NCI-H460 (cell line): ENCODE data around the gene MAP4K4. TPM values are rescaled to one million over a fixed set of nuclear protein-coding genes. Genes with fewer than 3 reads are reported as not detected.

Experiments
- DNase-seq: peaks from one replicate; pipeline ENCODE4 v3.0.0-alpha.2; 2016; ENCODE audit warnings: low read depth; ENCODE audit errors: extremely low read depth
- total RNA-seq: library from RNA; depleted of rRNA; stranded (reverse); fragments of >200 nt; shearing (Covaris generic); gene quantifications from 2 replicates; pipeline ENCODE4 v1.2.3, GENCODE V29; 2014

Gene MAP4K4
- total RNA-seq, 1 experiment from 2014 or later = 40.2 TPM

DNA sequence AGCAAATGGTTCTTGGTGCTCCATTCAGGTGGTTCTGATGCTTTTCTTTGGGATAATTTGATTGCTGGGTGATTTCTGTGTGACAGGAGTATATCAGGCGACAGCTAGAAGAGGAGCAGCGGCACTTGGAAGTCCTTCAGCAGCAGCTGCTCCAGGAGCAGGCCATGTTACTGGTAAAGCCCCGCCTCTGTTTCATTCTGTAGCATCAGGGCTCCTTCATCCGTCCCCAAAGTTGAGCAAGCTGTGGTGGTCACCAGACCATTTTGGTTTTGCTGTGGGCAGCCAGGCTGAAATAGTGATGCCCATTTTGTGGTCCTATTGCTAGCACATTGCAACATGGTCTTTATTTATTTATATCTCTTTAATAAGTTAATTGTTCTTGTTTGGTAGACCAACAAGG lies 161.4 kb downstream of the MAP4K4 start:
- DNase-seq = no peak

DNA sequence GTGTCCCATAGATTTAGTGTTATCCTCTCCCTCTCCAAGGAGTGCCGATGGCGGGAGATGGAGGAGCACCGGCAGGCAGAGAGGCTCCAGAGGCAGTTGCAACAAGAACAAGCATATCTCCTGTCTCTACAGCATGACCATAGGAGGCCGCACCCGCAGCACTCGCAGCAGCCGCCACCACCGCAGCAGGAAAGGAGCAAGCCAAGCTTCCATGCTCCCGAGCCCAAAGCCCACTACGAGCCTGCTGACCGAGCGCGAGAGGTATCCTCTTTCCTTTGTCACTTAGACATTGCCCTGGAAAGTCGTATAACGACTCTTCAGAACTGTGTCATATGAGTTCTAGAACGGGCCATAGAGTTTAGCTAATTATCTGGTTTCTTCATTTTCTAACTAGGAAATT lies 162.1 kb downstream of the MAP4K4 start:
- no peak for DNase-seq

DNA sequence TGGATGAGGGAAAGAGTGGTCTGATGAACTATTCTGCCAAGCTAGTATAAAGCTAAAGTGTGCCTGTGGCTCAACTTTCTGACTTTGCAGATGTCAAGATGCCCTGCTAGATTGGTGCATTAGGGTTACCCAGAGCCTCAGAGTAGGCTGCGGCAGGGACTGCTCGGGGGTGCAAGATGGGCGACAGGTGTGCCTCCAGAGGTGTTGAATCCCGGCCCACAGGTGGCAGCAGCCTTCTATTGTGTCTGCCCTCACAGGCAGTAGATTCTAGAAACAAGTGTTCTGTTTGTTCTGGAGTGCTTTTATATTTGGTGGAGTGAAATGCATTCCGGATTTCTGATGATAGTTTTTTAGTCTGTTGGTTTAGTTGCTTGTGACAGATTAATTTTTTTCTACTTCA lies 162.7 kb downstream of the MAP4K4 start:
- no peak for DNase-seq

DNA sequence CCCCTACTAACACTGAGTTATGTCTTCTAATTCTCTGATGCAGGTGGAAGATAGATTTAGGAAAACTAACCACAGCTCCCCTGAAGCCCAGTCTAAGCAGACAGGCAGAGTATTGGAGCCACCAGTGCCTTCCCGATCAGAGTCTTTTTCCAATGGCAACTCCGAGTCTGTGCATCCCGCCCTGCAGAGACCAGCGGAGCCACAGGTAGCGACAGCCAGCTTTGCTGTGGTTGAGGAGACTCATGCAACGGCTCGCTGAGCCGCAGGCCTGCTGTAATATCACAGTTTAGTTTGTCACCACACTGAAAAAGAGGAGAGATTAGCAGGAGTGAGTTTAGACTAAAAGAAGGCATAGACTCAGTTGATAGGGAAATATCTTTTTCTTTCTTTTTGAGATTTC lies 163.3 kb downstream of the MAP4K4 start:
- DNase-seq = no peak

DNA sequence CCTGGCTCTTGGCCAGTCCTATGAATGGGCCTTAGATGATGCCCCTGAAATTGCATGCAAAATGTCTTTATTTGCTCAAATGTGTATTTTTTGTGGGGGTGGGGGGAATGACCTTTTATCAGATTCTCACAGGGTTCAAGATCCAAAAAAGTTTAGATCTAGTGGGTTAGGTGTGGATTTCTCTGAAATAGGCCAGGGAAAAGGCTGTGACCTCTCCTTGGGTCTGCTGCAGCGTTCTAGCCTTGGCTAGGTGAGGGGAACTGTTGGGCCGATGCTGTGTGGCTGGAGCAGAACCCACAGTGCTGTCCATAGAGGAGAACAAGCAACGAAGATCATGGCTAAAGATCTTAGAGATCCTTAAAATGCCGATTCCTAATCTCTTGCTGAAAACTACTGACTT lies 163.9 kb downstream of the MAP4K4 start:
- DNase-seq = no peak

DNA sequence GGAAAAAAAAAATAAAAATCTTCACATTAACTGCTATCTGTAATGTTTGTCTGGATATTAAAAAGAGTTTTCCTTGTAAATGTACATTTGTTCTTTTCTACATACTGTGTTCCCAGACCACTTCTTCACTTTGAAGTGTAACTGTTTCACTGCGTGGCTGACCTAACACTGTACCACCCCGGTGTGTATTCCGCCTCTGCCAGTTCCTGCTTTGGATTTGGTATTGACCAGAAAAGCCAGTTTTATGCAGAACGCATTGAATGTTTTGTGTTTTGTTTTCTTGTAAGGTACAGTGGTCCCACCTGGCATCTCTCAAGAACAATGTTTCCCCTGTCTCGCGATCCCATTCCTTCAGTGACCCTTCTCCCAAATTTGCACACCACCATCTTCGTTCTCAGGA lies 166.0 kb downstream of the MAP4K4 start:
- DNase-seq = no peak

DNA sequence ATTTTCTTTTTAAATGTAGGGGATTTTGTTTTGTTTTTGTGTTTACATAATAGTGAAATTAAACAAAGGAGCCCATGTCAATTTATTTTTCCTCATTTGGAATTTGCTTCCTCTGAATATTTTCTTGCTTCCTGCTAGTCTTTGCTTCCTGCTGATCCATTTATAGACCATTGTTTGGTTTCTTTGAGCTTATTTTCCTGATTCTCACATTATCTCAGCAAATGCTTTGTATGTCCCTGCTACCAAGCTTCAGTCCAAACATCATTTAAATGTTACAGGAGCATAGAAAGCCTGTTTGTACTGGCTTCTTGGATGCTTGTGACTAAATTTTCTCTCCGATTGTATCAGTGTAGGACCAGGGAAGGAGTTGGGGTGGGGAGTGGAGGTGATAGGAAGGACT lies 166.9 kb downstream of the MAP4K4 start:
- no peak for DNase-seq

DNA sequence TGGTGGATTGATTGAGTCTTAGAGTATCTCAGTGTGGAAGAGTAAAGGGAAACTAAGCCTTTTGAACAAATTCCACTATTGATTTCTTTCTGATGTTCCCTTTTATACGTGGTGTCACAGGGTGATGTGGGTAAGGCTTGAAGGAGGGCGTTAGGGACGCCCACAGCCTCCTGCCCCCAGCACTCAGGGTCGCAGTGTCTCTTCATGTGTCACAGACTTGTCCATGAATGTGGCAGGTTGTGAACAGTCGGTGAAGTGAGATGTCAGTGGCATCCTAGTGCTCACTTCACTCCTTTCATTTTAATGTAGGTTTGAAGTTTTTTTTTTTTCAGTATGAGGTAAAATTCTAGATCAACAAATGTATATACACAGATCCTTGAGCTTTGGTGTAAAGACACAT lies 171.0 kb downstream of the MAP4K4 start:
- no peak for DNase-seq

DNA sequence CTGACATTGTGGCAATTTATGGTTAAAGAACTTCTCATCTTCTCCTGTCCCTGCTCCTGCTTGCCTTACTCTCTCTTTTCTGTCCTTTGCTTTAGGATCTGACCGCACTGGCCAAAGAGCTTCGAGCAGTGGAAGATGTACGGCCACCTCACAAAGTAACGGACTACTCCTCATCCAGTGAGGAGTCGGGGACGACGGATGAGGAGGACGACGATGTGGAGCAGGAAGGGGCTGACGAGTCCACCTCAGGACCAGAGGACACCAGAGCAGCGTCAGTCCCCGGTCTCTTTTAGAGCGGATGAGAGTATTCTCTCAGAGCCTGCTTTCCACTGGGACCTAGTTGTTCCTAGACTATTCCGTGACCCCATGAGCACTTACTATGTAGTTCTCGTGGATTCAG lies 172.0 kb downstream of the MAP4K4 start:
- DNase-seq = no peak

DNA sequence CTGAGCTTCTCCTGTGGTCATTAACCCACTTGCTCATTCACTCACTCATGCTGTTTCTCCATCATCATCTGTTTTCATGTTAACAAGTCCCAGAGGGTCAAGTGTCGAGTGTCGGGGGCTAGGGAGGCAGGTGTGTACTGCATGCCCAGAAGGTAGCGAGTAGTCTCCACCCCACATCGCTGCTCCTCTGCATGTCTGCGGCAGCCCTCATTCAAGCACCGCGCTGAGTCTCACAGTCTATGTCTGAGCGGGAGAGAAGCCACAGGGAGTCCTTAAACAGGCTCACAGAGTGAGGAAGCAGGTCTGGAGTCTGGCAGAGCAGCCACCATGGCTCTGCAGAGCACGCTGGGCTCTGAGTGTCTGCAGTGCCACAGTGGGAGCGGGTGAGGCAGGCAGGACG lies 172.9 kb downstream of the MAP4K4 start:
- DNase-seq = no peak

DNA sequence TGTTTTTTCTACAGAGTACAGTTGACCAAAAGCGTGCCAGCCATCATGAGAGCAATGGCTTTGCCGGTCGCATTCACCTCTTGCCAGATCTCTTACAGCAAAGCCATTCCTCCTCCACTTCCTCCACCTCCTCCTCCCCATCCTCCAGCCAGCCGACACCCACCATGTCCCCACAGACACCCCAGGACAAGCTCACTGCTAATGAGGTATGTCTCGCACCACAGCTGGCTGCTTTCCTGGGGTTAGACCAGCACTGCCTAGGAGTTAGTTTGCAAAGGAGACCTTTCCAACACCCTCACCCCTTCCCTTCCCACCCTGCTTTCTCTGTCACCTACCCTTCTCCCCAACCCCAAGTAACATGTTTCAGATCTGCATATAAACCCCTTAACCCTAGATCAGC lies 174.0 kb downstream of the MAP4K4 start:
- DNase-seq = no peak

DNA sequence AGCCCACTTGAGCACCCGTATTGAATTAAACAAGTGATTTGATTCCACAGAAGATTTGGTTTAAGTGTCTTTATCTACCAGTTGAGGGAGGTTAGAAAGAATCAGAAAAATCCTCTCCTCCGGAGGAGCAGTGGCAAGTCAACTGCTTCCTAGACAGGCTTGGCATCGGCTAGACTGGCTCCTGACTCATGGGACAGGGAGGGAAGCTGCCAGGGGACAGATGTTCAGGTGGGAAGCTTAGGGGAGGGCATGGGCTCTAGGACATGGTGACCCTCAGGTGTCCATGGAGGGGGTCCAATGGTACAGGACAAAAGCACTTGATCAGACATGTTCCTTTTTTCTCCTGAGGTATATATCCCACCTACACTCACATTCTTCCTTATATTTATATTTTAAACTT lies 175.0 kb downstream of the MAP4K4 start:
- no peak for DNase-seq

DNA sequence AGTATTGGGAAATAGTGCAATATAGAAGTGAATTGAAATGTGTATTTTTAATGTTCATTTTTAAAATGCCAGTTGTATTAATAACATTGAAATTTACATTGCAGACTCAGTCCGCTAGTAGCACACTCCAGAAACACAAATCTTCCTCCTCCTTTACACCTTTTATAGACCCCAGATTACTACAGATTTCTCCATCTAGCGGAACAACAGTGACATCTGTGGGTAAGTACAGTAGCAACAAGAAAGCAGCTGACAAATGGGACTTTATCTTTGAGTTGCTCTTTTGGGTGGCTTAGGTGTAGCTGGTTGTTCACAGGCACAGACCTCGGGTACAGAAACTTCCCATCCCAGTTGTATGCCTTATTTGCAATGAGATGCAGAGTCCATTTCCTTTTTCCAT lies 176.0 kb downstream of the MAP4K4 start:
- DNase-seq = peak; percentile 2

DNA sequence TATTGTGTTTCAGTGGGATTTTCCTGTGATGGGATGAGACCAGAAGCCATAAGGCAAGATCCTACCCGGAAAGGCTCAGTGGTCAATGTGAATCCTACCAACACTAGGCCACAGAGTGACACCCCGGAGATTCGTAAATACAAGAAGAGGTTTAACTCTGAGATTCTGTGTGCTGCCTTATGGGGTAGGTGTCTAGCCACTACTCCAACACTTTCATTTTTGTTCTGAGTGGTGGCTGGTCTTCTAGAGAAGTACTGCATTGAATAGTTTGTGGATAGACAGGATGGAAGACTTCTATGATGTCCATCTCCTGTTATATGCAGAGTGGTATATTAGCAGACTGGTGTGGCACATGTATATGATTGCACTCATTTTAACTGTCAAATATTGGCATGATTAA lies 176.6 kb downstream of the MAP4K4 start:
- no peak for DNase-seq

DNA sequence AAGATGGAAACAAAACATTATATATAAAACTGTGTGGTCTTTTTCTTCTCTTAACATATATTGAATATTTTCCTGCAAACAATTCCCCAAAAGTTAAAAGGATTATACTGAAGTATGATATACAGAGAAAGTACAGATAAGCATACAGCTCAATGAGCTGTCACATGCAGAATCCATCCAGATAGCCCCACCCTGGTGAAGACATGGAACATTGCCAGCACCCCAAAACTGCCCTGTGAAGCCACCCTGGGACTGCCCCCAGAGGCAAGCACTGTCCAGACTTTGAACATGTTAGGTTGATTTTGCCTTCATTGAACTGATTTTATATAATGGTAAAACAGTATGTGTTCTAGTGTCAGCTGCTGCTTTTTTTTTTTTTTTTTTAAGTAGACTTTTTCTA lies 182.0 kb downstream of the MAP4K4 start:
- no peak for DNase-seq

DNA sequence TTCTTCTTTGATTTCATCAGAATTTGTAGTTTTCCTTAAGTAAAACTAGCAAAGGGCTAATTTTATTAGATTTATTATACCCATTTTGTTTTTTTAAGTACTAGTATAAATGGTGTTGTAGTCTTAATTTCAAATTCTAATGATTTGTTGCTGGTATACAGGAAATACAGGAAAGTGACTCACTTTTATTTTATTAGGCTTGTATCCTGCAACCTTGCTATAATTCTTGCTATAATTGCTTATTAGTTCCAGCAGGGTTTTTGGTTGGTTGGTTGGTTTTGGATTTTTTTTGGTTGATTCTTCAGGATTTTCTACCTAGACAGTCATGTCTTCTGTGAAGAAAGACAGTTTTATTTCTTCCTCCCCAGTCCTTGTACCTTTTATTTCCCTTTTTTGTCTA lies 183.6 kb downstream of the MAP4K4 start:
- DNase-seq = no peak

DNA sequence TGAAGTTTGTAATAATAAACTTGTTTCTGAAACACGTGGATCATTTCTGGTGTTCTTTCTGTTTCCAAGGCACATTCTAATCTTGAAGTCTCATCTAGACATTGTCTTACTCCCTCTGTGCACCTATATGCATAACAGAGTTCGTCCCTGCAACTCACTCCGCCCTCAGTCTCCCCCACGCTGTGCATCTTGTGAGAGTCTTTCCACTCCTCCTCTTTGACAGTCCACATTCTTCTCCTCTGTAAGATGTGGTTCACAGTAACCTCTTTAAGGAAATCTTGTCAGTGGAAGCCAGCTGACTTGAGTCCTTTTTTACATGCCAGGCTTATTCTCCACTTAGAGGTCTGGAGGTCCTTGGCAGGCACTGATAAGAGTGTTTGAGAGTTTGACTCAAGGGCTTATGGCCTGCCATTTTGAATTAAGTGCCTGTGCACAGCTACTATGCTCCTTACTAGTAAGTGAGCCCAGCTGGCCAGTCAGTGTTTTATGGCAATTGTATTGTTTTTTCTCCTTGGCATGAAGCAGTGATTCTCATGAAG lies 185.3 kb downstream of the MAP4K4 start:
- DNase-seq = no peak

DNA sequence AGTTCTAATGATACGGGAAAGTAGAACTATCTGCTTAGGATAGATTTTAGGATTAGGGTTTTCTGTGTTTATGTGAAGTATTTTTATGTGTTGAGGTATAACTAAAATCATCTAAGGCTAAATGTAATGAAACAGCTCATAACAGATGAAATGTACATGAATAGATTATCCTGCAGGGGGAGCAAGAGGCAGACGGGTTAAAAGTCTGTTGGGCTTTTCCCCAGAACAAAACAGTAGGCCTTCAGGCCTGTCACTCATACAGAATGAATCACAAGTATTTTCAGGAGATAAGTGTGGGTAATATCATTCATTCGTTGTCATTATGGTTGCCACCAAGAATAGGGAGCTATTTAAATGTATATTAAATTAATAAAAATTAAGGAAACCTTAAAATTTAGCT lies 186.4 kb downstream of the MAP4K4 start:
- DNase-seq = peak; percentile 49

DNA sequence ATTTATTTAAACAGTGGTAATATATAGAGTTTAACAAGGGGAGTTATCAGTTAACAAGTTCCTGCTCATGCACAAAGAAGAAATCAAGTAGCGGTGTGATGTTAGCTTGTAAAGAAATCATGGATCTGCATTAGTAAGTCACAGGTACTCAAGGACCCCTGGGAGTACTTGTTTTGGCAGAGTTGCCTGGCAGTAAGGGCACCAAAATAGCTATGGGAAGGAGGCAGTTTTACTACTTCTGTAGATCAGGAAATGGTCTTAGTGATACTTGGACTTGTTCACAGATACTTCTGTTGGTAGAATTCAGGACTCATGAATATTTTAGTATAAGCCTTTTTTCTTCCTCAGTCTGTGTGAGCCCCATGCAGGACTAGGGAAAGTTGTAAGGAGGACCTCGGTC lies 186.9 kb downstream of the MAP4K4 start:
- no peak for DNase-seq

DNA sequence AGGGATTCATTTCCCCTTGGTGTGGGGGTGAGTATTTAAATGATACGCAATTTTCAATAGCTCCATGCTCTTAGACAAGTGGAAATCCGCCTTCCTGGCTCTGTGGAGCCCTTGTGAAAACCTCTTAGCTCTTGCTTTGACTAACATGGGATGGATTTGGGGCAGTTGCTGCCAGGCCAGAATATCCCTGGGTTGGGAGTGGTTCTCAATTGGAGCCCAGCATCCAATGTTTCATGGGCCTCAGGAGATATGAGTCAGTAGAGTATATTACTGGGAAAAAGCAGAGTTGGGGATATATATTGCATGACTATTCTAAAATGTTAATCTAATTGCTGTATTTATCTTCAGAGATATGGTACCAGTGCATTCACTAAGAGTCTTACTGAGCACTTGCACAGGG lies 189.8 kb downstream of the MAP4K4 start:
- DNase-seq = no peak

DNA sequence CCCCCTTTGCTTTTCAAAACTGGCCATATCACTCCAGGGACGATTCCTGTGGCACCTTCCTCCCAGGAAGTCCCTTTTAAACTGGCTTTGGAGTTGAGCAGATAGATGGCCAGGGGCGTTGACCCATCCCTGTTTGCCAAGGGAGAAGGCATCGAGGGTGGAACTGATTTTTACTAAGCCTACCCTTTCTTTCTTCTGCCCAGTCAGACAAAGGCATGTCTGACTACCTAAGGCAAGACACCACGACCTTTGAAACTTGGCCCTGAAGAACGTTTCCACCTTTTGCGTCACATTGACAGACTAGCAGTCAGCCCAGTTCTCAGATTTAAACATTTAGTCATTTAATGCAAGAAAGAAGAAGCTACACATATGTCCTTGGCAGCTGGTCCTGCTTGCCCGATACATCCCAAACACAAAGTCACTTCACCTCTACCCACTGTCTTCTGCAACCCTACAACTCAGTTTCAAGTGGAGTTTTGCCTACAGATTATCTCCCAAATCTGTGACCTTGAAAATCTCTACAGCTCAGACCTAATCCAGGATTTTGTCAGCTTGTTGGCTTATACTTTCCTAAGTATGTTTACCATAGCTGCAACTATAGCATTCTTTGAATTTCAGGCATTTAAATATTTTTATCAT lies 192.1 kb downstream of the MAP4K4 start:
- no peak for DNase-seq

DNA sequence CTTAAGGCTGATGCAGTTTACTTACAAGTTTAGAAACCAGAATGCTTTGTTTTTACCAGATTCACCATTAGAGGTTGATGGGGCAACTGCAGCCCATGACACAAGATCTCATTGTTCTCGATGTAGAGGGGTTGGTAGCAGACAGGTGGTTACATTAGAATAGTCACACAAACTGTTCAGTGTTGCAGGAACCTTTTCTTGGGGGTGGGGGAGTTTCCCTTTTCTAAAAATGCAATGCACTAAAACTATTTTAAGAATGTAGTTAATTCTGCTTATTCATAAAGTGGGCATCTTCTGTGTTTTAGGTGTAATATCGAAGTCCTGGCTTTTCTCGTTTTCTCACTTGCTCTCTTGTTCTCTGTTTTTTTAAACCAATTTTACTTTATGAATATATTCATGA lies 194.9 kb downstream of the MAP4K4 start:
- DNase-seq = no peak

DNA sequence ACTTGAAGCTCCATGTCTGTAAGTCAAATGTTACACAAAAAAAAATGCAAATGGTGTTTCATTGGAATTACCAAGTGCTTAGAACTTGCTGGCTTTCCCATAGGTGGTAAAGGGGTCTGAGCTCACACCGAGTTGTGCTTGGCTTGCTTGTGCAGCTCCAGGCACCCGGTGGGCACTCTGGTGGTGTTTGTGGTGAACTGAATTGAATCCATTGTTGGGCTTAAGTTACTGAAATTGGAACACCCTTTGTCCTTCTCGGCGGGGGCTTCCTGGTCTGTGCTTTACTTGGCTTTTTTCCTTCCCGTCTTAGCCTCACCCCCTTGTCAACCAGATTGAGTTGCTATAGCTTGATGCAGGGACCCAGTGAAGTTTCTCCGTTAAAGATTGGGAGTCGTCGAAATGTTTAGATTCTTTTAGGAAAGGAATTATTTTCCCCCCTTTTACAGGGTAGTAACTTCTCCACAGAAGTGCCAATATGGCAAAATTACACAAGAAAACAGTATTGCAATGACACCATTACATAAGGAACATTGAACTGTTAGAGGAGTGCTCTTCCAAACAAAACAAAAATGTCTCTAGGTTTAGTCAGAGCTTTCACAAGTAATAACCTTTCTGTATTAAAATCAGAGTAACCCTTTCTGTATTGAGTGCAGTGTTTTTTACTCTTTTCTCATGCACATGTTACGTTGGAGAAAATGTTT lies 196.3 kb downstream of the MAP4K4 start:
- DNase-seq = no peak
